Measurements from ENCODE around the gene TNFAIP8L3.

The TNFAIP8L3 gene

GRCh38 chr15:51060030-51060673 lies 34.6 kb downstream of the TNFAIP8L3 start:
- H3K36me3 ChIP-seq = no peaks in the 10 kb centered on the region
- no peak overlapping the region for H3K27ac ChIP-seq
- DNase-seq = no peak
- TF ChIP-seq CTCF (IDR thresholded peaks at IDR 0.05; ENCODE audit: low read depth, low read length) = no peak
- H3K4me3 ChIP-seq (ENCODE audit: low read depth, low read length) = no peak overlapping the region
- no peaks in the 10 kb centered on the region for H3K27me3 ChIP-seq (ENCODE audit: insufficient read depth, low read depth, severe bottlenecking)
- H3K9me3 ChIP-seq (ENCODE audit: severe bottlenecking) = no peaks in the 10 kb centered on the region

- DNase-seq = no peak
- no peak overlapping the region for H3K4me3 ChIP-seq (ENCODE audit: low read depth, low read length)
- TF ChIP-seq CTCF (IDR thresholded peaks at IDR 0.05; ENCODE audit: low read depth, low read length) = no peak
- H3K9me3 ChIP-seq (ENCODE audit: severe bottlenecking) = no peaks in the 10 kb centered on the region
- H3K27ac ChIP-seq = no peak overlapping the region
- H3K36me3 ChIP-seq = no peaks in the 10 kb centered on the region
- no peaks in the 10 kb centered on the region for H3K27me3 ChIP-seq (ENCODE audit: insufficient read depth, low read depth, severe bottlenecking)
These were observed 40.2 kb downstream of the TNFAIP8L3 start for GRCh38 chr15:51054535-51054934.

GRCh38 chr15:51053571-51053970 lies 41.1 kb downstream of the TNFAIP8L3 start:
- no peak overlapping the region for H3K4me3 ChIP-seq (ENCODE audit: low read depth, low read length)
- TF ChIP-seq CTCF (IDR thresholded peaks at IDR 0.05; ENCODE audit: low read depth, low read length) = no peak
- no peak for DNase-seq
- no peaks in the 10 kb centered on the region for H3K27me3 ChIP-seq (ENCODE audit: insufficient read depth, low read depth, severe bottlenecking)
- no peak overlapping the region for H3K27ac ChIP-seq
- no peaks in the 10 kb centered on the region for H3K9me3 ChIP-seq (ENCODE audit: severe bottlenecking)
- H3K36me3 ChIP-seq = no peaks in the 10 kb centered on the region

- H3K27ac ChIP-seq = no peak overlapping the region
- no peak for DNase-seq
- TF ChIP-seq CTCF (IDR thresholded peaks at IDR 0.05; ENCODE audit: low read depth, low read length) = no peak
These were observed 42.9 kb downstream of the TNFAIP8L3 start for GRCh38 chr15:51051776-51052175.

GRCh38 chr15:51049081-51049480 lies 45.6 kb downstream of the TNFAIP8L3 start:
- Histone ChIP-seq H3K27ac (no peak overlapping the region), H3K4me3 (ENCODE audit: low read depth, low read length) (no peak overlapping the region), H3K9me3 (ENCODE audit: severe bottlenecking) (no peaks in the 10 kb centered on the region), H3K36me3 (no peaks in the 10 kb centered on the region), H3K27me3 (ENCODE audit: insufficient read depth, low read depth, severe bottlenecking) (no peaks in the 10 kb centered on the region)
- no peak for TF ChIP-seq CTCF (IDR thresholded peaks at IDR 0.05; ENCODE audit: low read depth, low read length)
- no peak for DNase-seq

More at GRCh38 chr15:51051776-51052175, 42.9 kb downstream of the TNFAIP8L3 start:
- no peaks in the 10 kb centered on the region for H3K27me3 ChIP-seq (ENCODE audit: insufficient read depth, low read depth, severe bottlenecking)
- H3K36me3 ChIP-seq = no peaks in the 10 kb centered on the region
- H3K9me3 ChIP-seq (ENCODE audit: severe bottlenecking) = no peaks in the 10 kb centered on the region
- no peak overlapping the region for H3K4me3 ChIP-seq (ENCODE audit: low read depth, low read length)

GRCh38 chr15:51048308-51048707 lies 46.4 kb downstream of the TNFAIP8L3 start:
- Histone ChIP-seq H3K27me3 (ENCODE audit: insufficient read depth, low read depth, severe bottlenecking) (no peaks in the 10 kb centered on the region), H3K27ac (no peak overlapping the region), H3K9me3 (ENCODE audit: severe bottlenecking) (no peaks in the 10 kb centered on the region), H3K36me3 (no peaks in the 10 kb centered on the region), H3K4me3 (ENCODE audit: low read depth, low read length) (no peak overlapping the region)
- no peak for DNase-seq
- no peak for TF ChIP-seq CTCF (IDR thresholded peaks at IDR 0.05; ENCODE audit: low read depth, low read length)

Data from WERI-Rb-1 (cell line).